ENCODE measurements around the gene CPB2.

The CPB2 gene, protein sequence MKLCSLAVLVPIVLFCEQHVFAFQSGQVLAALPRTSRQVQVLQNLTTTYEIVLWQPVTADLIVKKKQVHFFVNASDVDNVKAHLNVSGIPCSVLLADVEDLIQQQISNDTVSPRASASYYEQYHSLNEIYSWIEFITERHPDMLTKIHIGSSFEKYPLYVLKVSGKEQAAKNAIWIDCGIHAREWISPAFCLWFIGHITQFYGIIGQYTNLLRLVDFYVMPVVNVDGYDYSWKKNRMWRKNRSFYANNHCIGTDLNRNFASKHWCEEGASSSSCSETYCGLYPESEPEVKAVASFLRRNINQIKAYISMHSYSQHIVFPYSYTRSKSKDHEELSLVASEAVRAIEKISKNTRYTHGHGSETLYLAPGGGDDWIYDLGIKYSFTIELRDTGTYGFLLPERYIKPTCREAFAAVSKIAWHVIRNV

DNA sequence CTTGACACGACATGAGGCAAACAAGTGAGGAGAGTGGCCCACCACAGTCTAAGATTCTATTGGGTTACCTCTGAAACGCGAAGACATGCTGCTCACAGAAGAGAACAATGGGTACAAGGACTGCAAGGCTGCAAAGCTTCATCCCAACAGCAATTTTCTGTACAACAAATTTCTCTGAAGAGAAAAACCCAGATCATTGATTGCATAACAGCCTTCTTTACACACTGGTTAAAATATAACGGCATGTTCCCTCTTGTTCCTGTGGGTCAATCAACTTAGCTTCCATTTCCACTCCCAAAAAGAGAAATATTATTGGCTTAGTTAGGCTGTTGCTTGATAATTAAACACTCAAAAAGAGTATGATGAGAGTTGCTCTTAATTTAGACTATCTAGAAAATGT is at the start of gene CPB2:
TSS of gene CPB2 (minus strand) at position 166 of the 400 bp plus-strand sequence. CDS start at position 142, 24 bp downstream.
- FAIRE-seq (no peak), DNase-seq (ENCODE audit: low spot score) (no peak)

DNA sequence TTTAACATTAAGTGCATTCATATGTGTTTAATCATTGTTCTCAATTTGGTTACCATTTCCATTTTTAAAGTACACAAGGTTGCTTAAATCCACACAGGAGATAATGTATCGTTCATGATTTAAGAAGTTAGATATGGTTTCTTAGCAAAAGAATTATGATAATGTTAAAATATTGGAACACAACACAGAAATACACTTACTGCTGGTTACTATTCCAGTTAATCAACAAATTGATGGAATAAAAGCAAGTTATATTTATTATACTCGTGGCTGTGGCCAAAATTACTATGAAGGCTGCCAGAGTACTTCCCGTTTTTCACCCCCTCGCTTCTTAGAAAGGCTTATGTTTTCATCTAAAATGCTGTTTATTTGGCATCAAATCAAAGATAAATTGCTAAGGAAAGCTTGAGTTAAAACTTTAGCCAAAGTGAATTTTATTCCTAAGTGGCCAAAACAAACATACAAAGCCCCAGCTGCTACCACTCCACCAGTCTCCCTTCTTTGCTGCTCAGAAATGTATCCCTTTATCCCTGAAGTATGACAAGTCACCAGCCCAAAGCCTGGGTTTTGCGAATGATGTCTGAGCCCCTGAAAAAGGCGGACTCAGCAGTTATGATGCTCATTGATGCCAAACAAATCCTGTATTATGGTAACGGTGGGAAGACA is 49.4 kb upstream of the CPB2 start:
- no peak for DNase-seq (ENCODE audit: low spot score)

DNA sequence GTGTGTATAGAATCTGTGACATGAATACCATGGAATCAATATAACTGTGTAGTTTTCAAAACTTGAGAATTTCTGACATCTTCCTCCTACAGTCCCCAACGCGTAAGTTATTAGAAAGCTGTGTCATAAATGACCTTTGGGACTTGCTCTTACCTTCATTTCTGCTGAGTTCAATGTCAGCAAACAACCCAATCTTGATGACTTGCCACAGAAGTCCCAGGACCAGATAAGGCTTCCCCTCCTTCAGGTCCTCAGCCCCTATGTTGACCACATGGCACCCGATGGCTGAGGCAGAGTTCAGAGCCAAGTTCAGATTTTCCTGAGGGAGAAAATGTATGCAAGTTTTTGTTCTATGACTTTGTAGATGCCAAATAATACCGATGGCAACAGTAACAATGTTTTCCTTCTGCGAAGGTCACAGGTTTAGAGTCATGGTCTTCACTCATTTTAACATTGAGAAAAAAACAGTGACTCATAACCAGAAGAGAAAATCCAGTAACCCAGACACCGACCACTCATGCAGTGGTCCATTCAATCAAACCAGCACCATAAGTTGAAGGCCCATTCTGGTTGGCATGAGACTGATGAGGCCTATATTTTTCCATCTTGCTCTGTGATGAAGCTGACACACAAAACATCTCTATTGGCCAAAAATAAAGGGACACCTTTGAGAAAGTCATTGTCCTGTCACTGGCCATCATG is 47.9 kb upstream of the CPB2 start:
- FAIRE-seq, result no peak
- DNase-seq (ENCODE audit: low spot score), result no peak

More for the DNA sequence above, 49.4 kb upstream of the CPB2 start:
- FAIRE-seq, result no peak

DNA sequence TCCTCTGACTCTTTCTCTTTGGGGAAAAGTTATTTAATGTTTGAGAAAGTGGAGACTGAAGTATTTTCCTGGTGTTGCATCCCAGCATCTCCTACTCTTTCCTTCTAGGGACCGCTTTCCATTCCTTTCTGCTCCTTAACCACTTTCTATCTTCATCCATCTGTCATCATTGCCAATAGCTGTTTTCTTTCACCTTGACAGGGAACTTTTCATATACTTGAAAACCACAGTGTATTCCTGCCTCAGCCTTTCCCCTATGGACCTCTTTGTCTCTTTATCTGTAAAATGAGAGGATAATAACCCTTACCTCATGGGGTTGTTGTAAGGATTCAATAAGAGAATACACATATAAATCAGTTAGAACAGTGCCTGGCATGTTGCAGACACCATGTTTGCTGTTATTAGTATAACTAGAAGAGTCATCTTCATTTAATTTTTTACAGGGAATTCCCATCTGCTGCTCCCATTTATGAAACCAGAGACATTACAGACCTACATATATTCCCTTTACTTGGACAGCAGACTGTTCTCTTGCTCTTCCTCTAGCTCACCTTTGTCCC is 45.4 kb upstream of the CPB2 start:
- FAIRE-seq (no peak), DNase-seq (ENCODE audit: low spot score) (no peak)

DNA sequence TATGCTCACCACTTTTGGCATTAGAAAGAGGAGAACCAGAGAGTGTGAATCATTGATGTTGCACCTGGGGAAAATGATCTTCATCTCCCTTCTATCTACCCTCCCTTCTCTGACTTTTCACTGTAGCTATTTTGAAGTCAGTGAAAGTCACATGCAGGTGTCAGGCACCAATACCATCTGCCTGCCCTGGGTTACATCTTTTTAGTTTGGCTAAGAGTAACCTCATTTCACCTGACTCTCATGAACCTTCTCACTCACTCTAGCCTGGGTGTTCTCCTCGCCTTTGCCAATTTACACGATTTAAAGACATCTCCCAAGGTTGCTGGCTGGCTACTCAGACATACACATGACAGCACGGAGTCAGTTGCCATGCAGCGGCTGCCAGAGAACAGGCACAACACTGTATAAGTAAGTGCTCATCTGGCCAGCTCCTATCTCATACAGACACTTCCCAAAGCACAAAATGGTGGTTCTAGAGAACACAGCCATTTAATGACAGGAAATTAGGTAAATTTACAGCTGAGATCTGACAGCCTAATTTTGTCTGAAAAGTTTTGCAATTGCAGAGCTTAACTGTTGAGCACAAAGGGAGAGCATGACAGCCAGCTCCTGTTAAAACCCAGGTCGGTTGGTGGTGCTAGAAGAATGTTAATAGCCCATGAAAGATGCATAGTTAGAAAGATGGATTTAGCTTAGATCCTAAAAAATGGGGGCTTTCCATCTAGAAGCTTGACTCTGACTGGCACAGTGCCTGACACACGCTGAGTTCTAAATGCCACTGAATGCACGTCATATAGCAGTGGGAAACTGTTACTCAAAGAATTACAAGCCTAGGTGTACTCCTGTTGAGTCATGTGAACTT is 44.7 kb upstream of the CPB2 start:
- no peak for DNase-seq (ENCODE audit: low spot score)
- no peak for FAIRE-seq

DNA sequence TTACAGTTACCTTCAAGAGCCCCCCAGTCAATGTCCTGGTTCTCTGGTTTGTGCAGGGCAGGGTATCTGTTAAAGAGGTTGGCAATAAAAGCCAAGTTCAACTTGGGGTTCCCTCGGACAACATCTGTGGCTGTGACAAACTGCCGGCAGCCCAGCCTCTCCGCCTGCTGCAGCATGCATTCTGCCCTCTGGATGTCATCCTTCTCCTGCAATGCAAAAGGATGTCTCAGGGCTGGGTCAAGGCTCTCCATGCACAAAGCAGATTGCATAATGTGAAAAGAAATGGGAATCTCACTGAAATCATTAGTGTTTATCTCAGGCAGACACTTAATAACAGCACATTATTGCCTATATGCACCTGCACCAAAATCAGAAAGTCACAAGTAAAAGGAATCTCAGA is 42.1 kb upstream of the CPB2 start:
- DNase-seq (ENCODE audit: low spot score) (no peak), FAIRE-seq (no peak)

DNA sequence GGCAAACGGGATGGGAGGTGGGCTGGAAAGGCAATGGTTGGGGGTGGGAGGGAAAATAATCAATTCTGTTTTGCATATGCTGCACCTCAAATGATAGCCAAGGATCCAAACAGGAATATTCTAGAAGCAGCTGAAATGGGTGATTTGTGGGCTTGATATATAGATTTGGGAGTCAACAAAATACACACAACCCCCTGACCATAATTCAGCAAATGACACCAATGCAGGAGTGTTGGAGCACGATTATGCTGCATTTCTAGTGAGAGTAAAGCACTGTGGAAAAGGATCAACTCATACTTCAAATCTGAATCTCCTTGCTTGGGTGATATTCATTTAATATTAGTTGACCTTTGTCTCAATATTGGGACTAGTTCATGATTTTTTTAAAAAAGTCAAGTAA is 41.1 kb upstream of the CPB2 start:
- FAIRE-seq, result no peak
- no peak for DNase-seq (ENCODE audit: low spot score)

DNA sequence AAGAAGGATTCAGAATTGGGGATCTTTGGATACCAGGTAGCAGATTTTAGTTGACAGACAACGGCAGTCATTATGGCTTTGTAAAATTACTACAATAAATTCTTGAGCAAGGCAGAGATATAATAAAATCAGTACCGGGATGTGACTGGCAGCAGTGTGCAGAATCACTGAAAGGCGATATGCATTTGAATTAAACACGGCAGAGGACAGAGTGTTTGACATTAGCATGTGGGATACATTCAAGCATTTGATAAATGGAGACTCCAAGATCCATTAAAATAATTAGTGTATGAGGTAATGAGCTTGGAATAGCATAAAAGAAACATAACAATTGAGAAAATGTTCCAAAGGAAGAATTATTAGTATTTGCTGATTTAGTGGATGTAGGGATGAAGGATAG is 40.3 kb upstream of the CPB2 start:
- DNase-seq (ENCODE audit: low spot score), result no peak
- no peak for FAIRE-seq

DNA sequence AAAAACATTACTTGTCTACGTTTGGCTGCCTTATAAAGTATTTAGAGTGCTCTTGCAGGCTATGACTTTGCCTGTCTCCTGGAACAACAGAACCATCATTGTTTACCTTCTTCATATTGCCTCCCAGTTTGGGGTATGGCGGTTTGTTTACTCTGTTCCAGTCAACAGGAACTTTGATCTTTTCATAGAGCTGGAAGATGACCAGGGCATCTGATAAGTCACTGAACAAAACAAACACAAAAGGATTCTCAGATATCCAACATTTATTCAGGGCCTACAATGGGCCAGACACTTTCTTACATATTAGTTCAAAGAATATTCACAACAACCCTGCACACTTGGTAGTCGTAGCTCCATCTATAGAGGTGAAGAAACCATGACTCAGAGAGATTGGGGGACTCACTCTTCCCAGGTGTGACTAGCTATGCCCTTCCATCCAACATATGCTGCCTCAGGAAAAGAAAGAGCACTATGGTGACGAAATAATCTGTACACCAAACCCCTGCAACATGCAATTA is 38.4 kb upstream of the CPB2 start:
- FAIRE-seq (no peak), DNase-seq (ENCODE audit: low spot score) (no peak)

DNA sequence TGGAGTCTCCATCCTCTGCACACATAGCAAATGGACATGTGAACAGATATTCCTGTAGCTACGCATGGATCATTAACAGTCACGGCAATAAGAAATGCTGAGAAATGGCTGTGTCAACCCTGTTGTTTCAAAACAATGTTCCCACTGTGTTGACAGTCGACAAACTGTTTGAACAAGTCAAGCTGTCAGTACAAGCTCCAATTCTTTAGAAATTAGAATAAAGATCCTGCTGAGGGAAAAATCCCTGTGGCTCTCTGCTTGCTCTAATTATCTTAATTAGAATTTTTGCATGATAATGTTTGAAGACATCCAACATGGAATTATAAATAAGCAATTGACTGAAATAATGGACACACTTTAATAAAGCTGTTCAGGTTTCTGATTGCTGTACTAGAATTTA is 37.9 kb upstream of the CPB2 start:
- no peak for DNase-seq (ENCODE audit: low spot score)

DNA sequence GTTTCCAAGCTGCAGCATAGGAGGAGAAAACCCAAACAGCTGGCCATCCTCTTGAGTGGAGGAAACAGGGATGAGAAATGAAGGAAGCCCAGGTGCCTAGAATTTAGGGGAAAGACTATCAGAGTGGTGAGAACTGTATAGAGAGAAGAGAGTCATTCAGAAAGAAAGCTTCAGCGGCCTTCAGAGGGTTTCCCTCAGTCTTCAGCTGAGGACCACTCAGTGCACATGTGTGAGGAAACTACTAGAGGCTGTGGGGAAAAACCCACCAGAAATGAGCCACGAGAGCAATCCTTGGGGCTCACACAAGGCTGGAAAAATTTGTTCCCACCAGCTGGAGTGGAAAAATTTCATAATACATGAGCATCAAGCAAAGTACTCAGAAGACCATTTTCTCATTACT is 35.2 kb upstream of the CPB2 start:
- DNase-seq (ENCODE audit: low spot score) (no peak), FAIRE-seq (no peak)

More for the DNA sequence above, 37.9 kb upstream of the CPB2 start:
- FAIRE-seq, result no peak

DNA sequence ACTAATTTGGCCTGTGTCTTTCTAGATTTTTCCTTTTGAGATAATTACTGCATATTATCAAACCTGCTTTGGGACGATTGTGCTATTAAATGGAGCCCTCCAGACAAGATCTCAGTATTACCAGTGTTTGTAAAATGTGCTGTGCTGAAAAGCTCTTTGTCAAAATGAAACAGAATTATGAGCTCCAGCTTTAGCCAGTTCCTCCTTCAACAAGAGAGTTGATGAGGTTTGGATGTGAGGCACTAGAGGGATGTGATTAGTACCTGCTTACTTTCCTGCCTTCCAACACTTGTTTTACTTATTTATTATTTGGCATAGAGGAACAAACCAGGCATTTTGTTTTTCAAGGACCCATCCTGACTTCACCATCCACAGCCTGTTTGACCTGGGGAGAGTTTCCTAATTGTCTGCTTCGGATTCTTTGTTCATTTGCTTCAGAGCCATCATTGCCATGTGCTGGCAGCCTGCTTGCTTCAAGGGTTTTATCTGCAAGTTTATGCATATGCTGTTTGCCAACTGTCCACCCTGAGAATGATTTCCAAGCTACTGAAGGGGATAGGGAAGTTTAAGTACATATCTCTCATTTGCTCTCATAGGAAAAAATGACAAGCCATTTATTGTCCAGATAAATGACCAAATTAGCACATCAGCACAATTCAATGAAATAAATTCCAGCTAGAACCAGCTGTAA is 32.9 kb upstream of the CPB2 start:
- FAIRE-seq (no peak), DNase-seq (ENCODE audit: low spot score) (no peak)

DNA sequence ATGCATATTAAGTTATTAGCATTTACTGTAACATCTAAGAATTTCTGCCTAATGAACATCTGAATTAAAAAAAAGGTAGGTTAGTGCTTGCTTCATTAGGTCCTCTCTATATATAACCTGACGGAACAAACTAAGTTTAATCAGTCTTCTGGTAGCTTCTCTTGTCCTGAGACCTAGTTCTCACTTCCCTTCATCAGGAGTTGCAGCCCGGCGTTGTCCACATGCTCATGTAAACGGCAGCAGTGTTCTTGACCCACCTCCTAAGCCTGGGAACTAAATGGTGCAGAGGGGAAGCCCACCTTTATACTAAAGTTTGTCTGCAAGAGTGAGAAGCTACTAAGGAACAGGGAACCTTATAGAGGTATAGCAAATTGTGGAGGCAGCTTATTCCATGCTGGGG is 31.9 kb upstream of the CPB2 start:
- DNase-seq (ENCODE audit: low spot score) (no peak), FAIRE-seq (no peak)

DNA sequence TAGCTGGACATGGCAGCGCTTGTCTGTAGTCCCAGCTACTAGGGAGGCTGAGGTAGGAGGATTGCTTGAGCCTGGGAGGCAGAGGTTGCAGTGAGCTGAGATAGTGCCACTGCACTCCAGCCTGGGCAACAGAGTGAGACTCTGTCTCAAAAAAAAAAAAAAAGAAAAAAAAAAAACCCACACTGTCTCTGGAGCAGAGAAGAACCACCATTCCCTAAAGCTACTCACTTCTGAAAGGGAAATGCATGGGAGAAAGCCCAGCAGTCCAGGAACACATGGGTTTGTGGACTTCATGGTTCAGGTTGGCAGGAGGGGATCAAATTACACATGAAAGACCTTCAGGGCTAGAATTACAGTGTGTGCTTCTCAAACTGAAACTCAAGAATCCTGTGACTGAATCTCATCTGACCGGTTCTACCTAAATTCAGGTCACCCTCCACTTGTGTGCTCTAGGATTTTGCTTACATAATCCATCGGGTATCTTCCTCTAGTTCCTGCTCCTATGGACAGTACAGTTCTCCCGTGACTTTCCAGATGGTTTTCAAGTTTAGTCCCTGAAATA is 30.2 kb upstream of the CPB2 start:
- FAIRE-seq (no peak), DNase-seq (ENCODE audit: low spot score) (no peak)

DNA sequence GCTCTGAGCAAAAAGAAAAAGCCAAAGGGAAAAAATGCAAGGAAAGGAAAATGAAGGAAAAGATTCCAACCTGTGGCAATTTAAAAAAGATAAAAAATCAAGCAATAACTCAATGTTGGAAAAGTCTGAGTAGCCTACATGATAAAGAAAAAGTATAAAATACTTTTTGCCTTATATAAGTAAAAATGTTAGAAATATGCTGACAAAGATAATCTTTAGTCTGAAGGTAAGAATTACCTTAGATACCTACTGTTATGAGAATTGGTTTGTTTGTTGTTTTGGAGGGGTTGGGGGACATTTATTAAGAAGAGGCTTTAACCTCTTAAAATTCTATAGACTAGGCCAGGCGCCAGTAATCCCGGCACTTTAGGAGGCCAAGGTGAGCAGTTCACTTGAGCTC is 29.7 kb upstream of the CPB2 start:
- no peak for DNase-seq (ENCODE audit: low spot score)
- no peak for FAIRE-seq

DNA sequence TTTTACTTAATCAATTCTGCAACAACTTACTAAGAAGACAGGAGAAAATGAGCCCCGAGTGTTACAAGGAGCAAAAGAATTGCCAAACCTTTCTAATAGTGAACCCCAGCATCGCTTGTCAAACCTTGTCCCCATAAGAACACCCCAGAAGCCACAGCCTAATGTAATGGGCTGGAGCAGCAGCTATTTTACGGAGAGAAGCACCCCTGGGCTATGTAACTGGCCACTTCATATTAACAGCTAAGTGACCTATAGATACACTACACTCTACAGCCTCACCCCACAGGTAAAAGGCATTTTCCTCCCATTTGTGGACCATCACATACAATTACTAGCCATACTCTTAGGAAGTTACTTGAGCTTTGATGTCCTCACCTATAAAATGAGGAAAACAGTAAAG is 27.3 kb upstream of the CPB2 start:
- DNase-seq (ENCODE audit: low spot score), result no peak
- no peak for FAIRE-seq

DNA sequence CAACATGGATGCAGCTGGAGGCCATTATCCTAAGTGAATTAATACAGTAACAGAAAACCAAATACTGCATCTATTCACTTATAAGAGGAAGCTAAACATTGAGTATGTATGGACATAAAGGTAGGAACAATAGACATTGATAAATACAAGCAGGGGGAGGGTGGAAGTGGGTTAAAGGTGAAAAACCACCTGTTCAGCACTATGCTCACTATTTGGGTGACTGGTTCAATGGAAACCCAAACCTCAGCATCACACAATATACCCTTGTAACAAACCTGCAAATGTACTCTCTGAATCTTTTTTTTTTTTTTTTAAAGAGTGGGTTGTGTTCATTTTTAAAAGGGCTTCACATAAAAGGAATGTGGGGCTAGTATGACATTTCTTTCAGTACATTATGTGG is 26.9 kb upstream of the CPB2 start:
- DNase-seq (ENCODE audit: low spot score) (no peak), FAIRE-seq (no peak)

DNA sequence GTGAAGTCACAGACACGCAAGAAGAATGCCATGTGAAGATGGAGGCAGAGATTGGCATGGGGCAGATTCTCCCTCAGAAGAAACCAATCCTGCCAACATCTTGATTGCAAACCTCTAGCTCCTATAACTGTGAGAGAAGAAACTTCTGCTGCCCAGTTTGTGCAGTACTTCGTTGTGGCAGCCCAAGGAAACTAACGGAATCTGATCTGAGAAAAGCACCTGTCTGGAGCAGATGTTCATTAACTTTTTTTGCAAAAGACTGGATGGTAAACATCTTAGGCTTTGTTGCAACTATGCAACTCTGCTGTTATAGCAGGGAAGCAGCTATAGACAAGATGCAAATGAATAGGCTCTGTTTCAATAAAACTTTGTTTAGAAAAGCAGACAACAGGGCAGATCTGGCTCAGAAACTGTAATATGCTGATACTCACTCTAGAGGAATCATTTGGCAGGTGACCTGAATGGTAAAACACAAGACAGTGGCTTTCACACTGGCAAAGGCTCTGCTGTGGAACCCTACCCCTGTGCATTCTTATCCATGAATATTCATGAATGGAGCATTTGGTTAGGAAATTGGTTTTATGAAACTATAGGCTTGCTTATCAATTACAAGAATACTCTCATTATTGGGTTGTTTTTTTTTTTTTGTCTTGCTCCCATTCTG is 25.3 kb upstream of the CPB2 start:
- DNase-seq (ENCODE audit: low spot score), result no peak
- FAIRE-seq, result no peak

DNA sequence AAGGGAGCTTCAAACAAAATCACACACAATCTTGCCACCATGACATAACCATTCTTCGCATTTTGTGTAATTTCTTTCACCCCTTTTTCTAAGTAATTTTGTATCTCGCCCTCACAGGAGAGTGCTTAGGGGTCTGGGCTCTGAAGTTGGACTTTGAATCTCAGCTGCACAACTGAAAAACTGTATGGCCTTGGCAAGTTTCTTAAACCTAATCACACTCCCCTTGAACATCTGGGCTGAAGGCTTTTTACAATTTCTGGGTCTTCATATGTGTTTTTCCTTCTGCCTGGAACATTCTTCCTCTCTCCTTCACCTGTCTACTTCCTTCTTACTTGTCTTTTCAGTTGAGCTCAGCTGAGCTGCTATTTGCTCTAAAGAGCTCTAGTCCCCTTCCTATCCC is 24.3 kb upstream of the CPB2 start:
- DNase-seq (ENCODE audit: low spot score), result no peak
- FAIRE-seq, result no peak
